ENCODE data around the gene CHRDL2.
"Not testable (repeated sequence)": the region's sequence is repeated elsewhere in the genome, so short reads cannot be mapped to it uniquely, and the experiment has no call there.

CHRDL2 gene

DNA sequence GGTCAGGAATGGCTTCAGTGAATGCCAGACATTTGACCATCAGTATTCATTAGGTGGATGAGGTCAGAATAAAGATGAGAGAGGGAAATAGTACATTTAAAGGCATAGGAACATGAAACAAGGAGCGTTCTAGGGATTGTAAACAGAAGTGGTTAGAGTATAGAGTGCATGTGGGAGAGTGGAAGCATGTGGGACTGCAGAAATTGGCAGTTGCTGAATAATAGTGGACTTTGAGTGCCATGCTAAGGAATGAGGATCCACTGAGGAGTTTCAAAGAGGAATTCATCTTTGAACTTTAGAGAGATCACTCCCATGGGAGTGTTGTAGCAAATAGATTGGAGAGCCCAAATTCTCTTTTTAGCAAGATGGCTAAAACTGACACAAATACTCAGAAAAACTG is 25.3 kb upstream of the CHRDL2 start:
- no peak overlapping the region for H3K4me2 ChIP-seq

DNA sequence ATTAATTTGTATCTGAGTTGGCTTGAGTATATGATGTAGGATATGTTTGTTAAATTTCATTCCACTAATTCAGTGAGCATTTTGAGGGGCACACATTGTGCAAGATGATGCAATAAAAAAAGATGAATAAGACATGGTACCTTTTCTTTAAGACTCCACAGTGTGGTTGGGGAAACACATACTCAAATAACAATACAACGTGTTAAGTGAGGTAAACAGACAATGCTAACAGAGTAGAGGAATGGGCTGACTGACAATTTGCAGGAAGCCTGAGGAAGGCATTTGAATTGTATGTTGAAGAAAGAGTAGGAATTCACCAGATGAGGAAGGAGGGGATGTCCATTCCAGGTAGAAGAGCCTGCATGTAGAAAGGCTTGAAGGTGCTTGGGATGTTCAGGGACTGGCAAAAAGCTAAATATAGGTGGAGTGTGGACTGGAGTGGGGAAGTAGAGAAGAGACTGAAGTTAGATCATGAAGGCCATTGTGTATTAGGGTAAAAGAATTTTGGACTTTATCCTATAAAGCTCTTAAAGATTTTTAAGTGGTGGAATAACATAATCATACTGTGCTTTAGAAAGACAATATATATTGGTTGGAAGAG is 24.3 kb upstream of the CHRDL2 start:
- Histone ChIP-seq H3K4me3 (IDR thresholded peaks at IDR 0.05; ENCODE audit: insufficient read depth, low read depth, low read length) (no peak overlapping the region), H3K27ac (no peak overlapping the region), H2AFZ (ENCODE audit: low read depth) (no peak overlapping the region), H3K4me1 (ENCODE audit: low read depth, poor library complexity, severe bottlenecking) (peaks cover 9% of the 10 kb centered on the region), H3K27me3 (ENCODE audit: insufficient read depth, low read depth) (no peaks in the 10 kb centered on the region), H3K36me3 (ENCODE audit: insufficient read depth) (no peaks in the 10 kb centered on the region), H3K4me2 (no peak overlapping the region), H4K20me1 (ENCODE audit: insufficient read depth) (no peaks in the 10 kb centered on the region), H3K9ac (no peak overlapping the region), H3K79me2 (ENCODE audit: insufficient read depth, low read depth) (peaks cover 61% of the 10 kb centered on the region)
- TF ChIP-seq, protein P1, sequence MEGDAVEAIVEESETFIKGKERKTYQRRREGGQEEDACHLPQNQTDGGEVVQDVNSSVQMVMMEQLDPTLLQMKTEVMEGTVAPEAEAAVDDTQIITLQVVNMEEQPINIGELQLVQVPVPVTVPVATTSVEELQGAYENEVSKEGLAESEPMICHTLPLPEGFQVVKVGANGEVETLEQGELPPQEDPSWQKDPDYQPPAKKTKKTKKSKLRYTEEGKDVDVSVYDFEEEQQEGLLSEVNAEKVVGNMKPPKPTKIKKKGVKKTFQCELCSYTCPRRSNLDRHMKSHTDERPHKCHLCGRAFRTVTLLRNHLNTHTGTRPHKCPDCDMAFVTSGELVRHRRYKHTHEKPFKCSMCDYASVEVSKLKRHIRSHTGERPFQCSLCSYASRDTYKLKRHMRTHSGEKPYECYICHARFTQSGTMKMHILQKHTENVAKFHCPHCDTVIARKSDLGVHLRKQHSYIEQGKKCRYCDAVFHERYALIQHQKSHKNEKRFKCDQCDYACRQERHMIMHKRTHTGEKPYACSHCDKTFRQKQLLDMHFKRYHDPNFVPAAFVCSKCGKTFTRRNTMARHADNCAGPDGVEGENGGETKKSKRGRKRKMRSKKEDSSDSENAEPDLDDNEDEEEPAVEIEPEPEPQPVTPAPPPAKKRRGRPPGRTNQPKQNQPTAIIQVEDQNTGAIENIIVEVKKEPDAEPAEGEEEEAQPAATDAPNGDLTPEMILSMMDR (conservative IDR thresholded peaks at IDR 0.05; ENCODE audit: low read depth, low read length), result no peak

More for the DNA sequence above, 25.3 kb upstream of the CHRDL2 start:
- TF ChIP-seq, protein P1 (conservative IDR thresholded peaks at IDR 0.05; ENCODE audit: low read depth, low read length), result no peak
- Histone ChIP-seq H3K79me2 (ENCODE audit: insufficient read depth, low read depth) (peaks cover 51% of the 10 kb centered on the region), H3K27ac (no peak overlapping the region), H3K9ac (no peak overlapping the region), H3K4me3 (IDR thresholded peaks at IDR 0.05; ENCODE audit: insufficient read depth, low read depth, low read length) (no peak overlapping the region), H2AFZ (ENCODE audit: low read depth) (no peak overlapping the region), H4K20me1 (ENCODE audit: insufficient read depth) (no peaks in the 10 kb centered on the region), H3K36me3 (ENCODE audit: insufficient read depth) (no peaks in the 10 kb centered on the region), H3K4me1 (ENCODE audit: low read depth, poor library complexity, severe bottlenecking) (no peaks in the 10 kb centered on the region), H3K27me3 (ENCODE audit: insufficient read depth, low read depth) (no peaks in the 10 kb centered on the region)

DNA sequence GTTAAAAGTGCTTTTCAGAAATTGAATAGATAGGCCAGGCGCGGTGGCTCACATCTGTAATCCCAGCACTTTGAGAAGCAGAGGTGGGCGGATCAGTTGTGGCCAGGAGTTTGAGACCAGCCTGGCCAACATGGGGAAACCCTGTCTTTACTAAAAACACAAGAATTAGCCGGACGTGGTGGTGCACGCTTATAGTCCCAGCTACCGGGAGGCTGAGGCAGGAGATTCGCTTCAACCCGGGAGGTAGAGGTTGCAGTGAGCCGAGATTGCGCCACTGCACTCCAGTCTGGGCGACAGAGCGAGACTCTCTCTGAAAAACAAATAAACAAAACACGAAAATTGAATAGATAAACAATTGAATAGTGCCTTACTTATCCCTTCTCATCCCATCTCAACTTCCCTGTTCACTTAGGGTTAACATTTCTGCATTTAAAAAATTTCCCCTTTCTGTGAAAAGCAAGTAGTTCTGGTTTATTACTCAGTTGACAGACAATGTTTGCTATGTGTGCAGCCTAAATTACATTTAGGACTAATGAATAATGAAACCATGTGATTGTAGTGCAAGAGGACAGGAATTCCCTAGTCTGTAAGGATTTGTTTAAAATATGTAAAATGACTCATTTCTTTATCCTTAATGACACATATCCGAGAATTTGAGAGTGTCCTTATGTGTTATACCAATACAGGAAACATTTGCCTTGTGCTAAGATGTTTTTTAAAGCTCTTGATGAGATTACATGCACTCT is 23.5 kb upstream of the CHRDL2 start:
- H3K36me3 ChIP-seq (ENCODE audit: insufficient read depth), result no peaks in the 10 kb centered on the region
- peaks cover 17% of the 10 kb centered on the region for H3K4me1 ChIP-seq (ENCODE audit: low read depth, poor library complexity, severe bottlenecking)
- H3K4me2 ChIP-seq, result no peak overlapping the region
- no peak overlapping the region for H3K4me3 ChIP-seq (IDR thresholded peaks at IDR 0.05; ENCODE audit: insufficient read depth, low read depth, low read length)
- no peaks in the 10 kb centered on the region for H3K27me3 ChIP-seq (ENCODE audit: insufficient read depth, low read depth)
- TF ChIP-seq, protein P1 (conservative IDR thresholded peaks at IDR 0.05; ENCODE audit: low read depth, low read length), result no peak
- H3K27ac ChIP-seq, result no peak overlapping the region
- H3K9ac ChIP-seq, result no peak overlapping the region
- H3K79me2 ChIP-seq (ENCODE audit: insufficient read depth, low read depth), result peaks cover 69% of the 10 kb centered on the region
- H2AFZ ChIP-seq (ENCODE audit: low read depth), result no peak overlapping the region
- H4K20me1 ChIP-seq (ENCODE audit: insufficient read depth), result no peaks in the 10 kb centered on the region

DNA sequence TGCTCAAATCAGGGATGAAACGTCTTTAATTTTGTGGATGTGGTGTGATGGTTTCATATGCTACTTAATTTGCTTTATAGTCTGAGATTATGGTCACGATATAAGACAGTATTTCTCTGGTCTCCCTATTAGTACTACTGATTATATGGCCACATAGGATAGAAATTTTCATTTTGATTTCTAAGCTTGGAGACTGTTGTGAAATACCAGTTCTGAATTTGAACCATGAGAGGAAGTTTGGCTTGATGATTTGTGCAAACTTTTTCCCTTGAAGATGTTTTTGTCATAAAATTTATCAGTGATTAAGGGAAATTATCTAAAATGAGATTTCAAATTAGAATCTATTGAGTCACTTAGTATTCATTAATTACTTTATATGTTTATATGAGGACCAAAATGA is 20.1 kb upstream of the CHRDL2 start:
- H3K27me3 ChIP-seq (ENCODE audit: insufficient read depth, low read depth), result no peaks in the 10 kb centered on the region
- H4K20me1 ChIP-seq (ENCODE audit: insufficient read depth), result no peaks in the 10 kb centered on the region
- TF ChIP-seq, protein P1 (conservative IDR thresholded peaks at IDR 0.05; ENCODE audit: low read depth, low read length), result no peak
- H3K9ac ChIP-seq, result no peak overlapping the region
- H2AFZ ChIP-seq (ENCODE audit: low read depth), result no peak overlapping the region
- H3K4me2 ChIP-seq, result 0 out of 2 replicates have a peak overlapping the region, but pooled peaks have one; percentile 72
- peaks cover 30% of the 10 kb centered on the region for H3K4me1 ChIP-seq (ENCODE audit: low read depth, poor library complexity, severe bottlenecking)
- H3K4me3 ChIP-seq (IDR thresholded peaks at IDR 0.05; ENCODE audit: insufficient read depth, low read depth, low read length), result no peak overlapping the region
- H3K79me2 ChIP-seq (ENCODE audit: insufficient read depth, low read depth), result peaks cover 69% of the 10 kb centered on the region
- no peak overlapping the region for H3K27ac ChIP-seq
- H3K36me3 ChIP-seq (ENCODE audit: insufficient read depth), result no peaks in the 10 kb centered on the region

DNA sequence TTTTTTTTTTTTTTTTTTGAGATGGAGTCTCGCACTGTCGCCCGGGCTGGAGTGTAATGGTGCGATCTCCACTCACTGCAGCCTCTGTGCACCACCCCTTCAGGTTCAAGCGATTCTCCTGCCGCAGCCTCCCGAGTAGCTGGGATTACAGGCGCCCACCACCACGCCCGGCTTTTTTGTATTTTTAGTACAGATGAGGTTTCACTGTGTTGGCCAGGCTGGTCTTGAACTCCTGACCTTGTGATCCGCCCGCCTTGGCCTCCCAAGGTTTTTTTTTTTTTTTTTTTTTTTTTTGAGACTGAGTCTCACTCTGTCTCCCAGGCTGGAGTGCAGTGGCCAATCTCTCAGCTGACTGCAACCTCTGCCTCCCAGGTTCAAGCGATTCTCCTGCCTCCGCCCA is 19.4 kb upstream of the CHRDL2 start:
- not testable (repeated sequence) for H3K4me3 ChIP-seq (IDR thresholded peaks at IDR 0.05; ENCODE audit: insufficient read depth, low read depth, low read length); H2AFZ ChIP-seq (ENCODE audit: low read depth); H4K20me1 ChIP-seq (ENCODE audit: insufficient read depth); H3K27ac ChIP-seq; H3K27me3 ChIP-seq (ENCODE audit: insufficient read depth, low read depth); H3K9ac ChIP-seq; H3K36me3 ChIP-seq (ENCODE audit: insufficient read depth)
- H3K4me2 ChIP-seq, result peak overlapping the region; percentile 72; the same call in 1 of the 2 replicates
- peaks cover 62% of the 10 kb centered on the region for H3K79me2 ChIP-seq (ENCODE audit: insufficient read depth, low read depth)
- peaks cover 30% of the 10 kb centered on the region for H3K4me1 ChIP-seq (ENCODE audit: low read depth, poor library complexity, severe bottlenecking)
